ENCODE data around the gene CCDC197. TPM values are rescaled to one million over a fixed set of nuclear protein-coding genes. Genes with fewer than 3 reads are reported as not detected.

Gene CCDC197
- total and polyA plus RNA-seq, 9 of the 15 experiments (the other 6 are each of a cell fraction or from before 2014, with no cell fraction given) = not detected

- TF ChIP-seq USF2 (CRISPR knock-in tag; IDR thresholded peaks at IDR 0.05) (no peak), ZNF174 (CRISPR knock-in tag; IDR thresholded peaks at IDR 0.05) (no peak), ZBTB5 (IDR thresholded peaks at IDR 0.05) (no peak), REST (IDR thresholded peaks at IDR 0.05; ENCODE audit: borderline replicate concordance) (no peak), REST (CRISPR knock-in tag; IDR thresholded peaks at IDR 0.05; ENCODE audit: low read depth) (no peak), HLTF (IDR thresholded peaks at IDR 0.05) (no peak), ZNF518B (CRISPR knock-in tag; IDR thresholded peaks at IDR 0.05) (no peak), FOXM1 (IDR thresholded peaks at IDR 0.05; ENCODE audit: low read depth) (peak; percentile 75), FOXM1 (CRISPR knock-in tag; IDR thresholded peaks at IDR 0.05; ENCODE audit: low read depth) (no peak), TAF1 (IDR thresholded peaks at IDR 0.05; ENCODE audit: control insufficient read depth, extremely low read depth, insufficient read depth, low read length, severe bottlenecking) (no peak), ZNF280B (CRISPR knock-in tag; IDR thresholded peaks at IDR 0.05) (no peak)
These were observed 29.2 kb downstream of the CCDC197 start, which contains the start of gene OTUB2 (continued) for GRCh38 chr14:94026173-94026888.
